ENCODE results near the gene CORT. TPM values are rescaled to one million over a fixed set of nuclear protein-coding genes. Genes with fewer than 3 reads are reported as not detected.
"Not testable (repeated sequence)": the region's sequence is repeated elsewhere in the genome, so short reads cannot be mapped to it uniquely, and the experiment has no call there.

The CORT gene, protein sequence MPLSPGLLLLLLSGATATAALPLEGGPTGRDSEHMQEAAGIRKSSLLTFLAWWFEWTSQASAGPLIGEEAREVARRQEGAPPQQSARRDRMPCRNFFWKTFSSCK
- 0.23 TPM in 1 of 2 replicates, not detected in the other for total RNA-seq (2014; rRNA removed; shearing (Covaris generic))

DNA sequence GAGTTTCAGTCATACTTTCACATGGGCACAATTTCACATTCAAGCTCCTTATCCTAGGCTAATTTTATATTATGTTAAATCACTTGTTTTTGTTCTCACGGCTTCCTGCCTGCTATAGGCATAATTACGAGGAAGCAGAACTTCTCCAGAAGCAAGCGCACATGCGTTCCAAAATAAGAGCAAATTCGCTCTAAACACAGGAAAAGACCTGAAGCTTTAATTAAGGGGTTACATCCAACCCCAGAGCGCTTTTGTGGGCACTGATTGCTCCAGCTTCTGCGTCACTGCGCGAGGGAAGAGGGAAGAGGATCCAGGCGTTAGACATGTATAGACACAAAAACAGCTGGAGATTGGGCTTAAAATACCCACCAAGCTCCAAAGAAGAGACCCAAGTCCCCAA, at the start of gene CORT:
TSS of gene CORT (plus strand) at position 281 of the 400 bp plus-strand sequence. CDS start 193 bp downstream, outside the sequence.
- no peak for DNase-seq (ENCODE audit: low spot score)

DNA sequence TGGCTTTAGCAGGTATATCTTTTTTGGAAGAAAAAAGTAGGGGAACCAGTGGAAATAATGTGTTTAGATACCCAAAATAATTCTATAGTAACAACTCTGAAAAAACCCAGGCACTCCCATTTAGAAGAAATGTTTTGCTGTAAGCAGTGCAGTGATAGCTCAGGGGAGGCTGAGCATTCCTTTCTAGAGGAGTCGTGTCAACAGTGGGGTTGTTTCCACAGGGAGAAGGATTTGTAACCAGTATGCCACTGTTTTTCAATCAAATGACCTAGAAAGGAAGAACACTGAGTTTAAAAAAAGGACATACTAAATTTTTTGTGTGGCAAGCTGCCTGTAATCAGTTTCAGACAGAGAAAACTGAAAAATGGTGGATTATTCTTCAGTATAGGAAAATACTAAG, 48.5 kb upstream of the CORT start:
- DNase-seq (ENCODE audit: low spot score) = no peak

DNA sequence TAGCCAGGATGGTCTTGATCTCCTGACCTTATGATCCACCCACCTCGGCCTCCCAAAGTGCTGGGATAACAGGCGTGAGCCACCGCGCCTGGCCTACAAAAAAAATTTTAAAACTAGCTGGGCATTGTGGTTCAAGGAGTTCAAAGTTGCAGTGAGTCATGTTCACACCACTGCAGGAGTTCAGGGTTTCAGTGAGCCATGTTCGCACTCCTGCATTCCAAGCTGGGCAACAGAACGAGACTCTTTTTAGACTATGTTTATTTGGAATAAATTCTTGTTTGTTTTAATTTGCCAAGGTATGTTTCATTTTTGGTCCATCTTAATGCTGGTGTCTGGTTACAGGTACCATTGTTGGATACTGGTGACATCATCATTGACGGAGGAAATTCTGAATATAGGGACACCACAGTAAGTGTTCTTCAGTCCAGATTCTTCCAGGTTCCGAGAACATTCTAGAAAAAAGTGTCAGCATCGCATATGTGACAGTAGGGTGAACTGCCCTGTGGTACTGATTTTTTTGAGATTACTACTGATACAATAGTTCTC, 47.0 kb upstream of the CORT start:
- DNase-seq (ENCODE audit: low spot score) = no peak

DNA sequence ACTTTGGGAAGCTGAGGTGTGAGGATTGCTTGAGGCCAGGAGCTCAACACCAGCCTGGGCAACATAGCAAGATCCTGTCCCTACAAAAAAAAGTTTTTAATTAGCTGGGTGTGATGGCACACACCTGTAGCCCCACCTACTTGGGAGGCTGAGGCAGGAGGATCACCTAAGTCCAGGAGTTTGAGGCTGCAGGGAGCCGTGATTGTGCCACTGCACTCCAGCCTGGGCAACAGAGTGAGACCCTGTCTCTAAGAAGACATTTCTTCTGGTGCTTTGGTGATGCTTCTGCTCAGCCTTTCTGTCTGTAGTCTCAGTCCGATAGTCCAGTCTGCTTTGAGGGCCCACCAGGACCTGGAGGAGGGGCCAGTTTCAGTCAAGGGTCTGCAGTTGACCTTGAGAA, 42.6 kb upstream of the CORT start:
- no peak for DNase-seq (ENCODE audit: low spot score)

DNA sequence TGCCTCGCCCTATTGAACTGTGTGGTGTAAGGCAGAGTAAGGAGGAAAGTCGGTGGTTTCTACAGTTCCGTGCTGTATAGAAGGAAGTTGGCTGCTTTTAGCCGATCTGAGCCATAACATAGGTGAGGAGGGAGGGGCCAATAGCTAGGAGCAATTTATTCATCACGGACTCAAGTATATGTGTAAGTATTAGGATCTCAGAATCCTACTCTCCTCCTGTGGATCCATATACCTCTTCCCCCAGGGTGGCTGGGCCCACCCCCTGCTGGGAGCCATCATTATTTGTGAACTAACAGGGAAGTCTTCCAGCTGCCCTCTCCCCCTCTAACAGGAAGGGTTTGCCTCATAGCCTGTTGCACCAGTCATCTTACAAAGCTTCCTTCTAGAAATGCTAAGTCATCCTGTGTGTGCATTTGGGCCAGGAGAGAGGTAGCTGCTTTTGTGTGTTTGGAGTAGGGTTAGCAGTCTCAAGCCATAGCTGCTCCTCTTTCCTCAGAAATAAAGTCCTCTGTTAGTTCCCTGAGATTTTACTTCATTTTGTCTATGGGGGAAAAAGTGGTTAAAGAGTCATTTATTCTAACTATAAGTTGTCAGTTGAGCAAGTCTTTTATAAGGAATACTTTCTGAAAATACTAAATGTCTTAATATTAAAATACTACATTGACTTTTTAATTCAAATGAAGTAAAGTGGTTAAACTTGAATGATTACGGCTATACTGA, 34.5 kb upstream of the CORT start:
- peak; percentile 47 for DNase-seq (ENCODE audit: low spot score)

DNA sequence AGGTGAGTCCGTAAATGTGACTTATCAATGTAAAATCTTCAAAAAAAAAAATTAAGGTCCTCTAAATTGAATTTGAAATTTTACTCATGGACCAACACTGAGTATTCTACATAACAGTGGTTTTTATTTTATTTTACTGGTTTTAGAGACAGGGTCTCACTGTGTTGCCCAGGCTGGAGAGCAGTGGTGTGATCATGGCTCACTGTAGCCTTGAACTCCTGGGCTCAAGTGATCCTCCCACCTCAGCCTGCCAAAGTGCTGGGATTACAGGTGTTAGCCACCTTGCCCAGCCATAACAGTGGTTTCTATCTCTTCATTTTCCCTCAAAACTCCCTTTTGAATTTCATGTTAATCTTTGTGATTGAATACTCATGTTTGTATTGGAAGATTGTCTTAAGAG, 33.9 kb upstream of the CORT start:
- not testable (repeated sequence) for DNase-seq (ENCODE audit: low spot score)

DNA sequence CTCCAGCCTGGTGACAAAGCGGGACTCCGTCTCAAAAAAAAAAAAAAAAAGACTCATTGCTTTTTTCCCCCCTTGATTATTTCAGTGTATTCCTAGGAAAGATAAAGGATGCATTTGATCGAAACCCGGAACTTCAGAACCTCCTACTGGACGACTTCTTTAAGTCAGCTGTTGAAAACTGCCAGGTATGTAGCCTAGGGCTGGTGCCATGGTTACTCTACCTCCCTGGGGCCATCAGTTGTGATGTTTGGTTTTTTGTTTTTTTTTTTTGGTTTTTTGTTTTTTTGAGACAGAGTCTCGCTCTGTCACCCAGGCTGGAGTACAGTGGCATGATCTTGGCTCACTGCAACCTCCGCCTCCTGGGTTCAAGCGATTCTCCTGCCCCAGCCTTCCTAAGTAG, 31.1 kb upstream of the CORT start:
- not testable (repeated sequence) for DNase-seq (ENCODE audit: low spot score)

DNA sequence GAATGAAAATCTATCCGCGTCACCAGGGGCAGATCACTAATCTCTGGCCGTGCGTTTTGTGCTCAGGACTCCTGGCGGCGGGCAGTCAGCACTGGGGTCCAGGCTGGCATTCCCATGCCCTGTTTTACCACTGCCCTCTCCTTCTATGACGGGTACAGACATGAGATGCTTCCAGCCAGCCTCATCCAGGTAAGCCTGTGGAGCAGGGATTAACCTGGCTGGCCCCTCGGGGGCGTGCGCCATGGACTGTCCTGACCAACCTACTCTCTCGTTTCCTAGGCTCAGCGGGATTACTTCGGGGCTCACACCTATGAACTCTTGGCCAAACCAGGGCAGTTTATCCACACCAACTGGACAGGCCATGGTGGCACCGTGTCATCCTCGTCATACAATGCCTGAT, 30.5 kb upstream of the CORT start:
- no peak for DNase-seq (ENCODE audit: low spot score)

DNA sequence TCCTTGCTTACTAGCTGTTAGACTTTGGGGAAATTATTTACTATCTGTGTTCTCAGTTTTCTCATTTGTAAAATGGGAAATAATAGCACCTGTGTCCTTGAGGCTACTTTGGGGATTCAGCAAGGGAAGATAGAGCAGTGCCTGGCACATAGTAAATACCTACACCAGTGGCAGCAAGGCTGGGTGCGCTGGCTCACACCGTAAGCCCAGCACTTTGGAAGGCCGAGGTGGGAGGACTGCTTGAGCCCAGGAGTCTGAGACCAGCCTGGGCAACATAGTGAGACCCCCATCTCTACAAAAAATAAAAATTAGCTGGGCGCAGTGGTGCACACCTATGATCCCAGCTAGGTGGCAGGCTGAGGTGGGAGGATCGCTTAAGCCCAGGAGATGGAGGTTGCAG, 28.2 kb upstream of the CORT start:
- DNase-seq (ENCODE audit: low spot score) = no peak

DNA sequence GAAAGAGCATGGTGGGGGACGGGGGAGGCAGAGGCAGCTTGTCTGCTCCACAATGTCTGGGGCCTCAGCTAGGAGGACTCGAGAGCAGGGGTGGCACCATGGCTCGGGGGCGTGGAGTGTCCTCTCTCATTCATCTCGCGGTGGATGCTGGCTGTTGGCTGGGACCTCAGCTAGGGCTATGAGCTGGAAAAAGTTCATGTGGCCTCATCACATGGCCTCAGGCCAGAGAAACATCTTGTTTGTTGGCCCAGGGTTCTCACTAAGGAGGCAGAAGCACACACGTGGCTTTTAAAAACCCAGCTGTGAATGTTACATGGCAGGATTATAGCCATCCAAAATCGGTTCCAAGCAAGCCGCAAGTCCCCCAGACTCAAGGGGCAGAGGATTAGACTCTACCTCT, 25.8 kb upstream of the CORT start:
- no peak for DNase-seq (ENCODE audit: low spot score)

DNA sequence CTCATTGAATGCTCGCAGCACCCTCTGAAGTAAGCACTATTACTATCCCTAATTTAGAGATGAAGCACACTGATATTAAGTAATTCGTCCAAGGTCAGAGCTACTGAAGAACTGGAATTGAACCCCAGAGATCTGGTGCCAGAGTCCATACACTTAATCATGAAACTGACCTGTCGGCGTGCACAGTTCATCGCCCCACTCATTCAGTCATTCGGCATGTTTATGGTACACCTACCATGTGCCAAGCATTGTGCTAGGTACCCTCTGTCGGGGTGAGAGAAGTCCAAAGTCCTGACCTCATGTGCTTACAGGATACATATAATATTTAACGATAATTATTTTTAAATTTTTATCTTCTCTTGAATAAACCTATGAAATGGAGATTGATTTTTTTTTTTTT, 25.2 kb upstream of the CORT start:
- DNase-seq (ENCODE audit: low spot score) = no peak

DNA sequence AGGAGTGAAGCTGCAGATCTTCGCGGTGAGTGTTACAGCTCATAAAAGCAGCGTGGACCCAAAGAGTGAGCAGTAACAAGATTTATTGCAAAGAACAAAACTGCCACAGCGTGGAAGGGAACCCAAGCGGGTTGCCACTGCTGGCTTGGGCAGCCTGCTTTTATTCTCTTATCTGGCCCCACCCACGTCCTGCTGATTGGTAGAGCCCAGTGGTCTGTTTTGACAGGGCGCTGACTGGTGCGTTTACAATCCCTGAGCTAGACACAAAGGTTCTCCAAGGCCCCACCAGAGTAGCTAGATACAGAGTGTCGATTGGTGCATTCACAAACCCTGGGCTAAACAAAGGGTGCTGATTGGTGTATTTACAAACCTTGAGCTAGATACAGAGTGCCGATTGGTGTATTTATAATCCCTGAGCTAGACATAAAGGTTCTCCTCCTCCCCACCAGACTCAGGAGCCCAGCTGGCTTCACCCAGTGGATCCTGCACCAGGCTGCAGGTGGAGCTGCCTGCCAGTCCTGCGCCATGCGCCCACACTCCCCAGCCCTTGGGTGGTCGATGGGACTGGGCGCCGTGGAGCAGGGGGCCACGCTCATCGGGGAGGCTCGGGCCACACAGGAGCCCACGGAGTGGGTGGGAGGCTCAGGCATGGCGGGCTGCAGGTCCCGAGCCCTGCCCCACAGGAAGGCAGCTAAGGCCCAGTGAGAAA, 23.9 kb upstream of the CORT start:
- not testable (repeated sequence) for DNase-seq (ENCODE audit: low spot score)

DNA sequence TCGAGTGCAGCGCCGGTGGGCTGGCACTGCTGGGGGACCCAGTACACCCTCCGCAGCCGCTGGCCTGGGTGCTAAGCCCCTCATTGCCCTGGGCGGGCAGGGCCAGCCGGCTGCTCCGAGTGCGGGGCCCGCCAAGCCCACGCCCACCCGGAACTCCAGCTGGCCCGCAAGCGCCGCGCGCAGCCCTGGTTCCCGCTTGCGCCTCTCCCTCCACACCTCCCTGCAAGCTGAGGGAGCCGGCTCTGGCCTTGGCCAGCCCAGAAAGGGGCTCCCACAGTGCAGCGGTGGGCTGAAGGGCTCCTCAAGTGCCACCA, 23.3 kb upstream of the CORT start:
- not testable (repeated sequence) for DNase-seq (ENCODE audit: low spot score)

DNA sequence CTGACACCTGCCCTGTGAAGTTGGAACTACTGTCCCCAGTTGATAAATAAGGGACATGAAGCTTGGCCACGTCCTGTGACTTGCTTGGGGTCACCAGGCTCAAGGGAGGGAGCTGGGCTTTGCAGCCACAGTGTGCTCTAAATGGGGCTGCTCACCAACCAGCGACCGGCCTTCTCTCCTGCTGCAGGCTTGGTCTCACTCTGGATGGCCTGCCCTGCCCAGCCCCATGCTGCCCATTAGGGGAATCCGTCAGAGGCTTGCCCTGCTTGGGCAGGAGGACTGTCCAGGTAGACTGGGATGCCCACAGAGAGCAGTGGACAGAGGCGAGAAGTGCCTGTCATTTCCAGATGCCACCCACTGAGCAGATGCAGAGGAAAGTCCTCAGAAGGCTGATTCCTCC, 20.8 kb upstream of the CORT start:
- DNase-seq (ENCODE audit: low spot score) = no peak

DNA sequence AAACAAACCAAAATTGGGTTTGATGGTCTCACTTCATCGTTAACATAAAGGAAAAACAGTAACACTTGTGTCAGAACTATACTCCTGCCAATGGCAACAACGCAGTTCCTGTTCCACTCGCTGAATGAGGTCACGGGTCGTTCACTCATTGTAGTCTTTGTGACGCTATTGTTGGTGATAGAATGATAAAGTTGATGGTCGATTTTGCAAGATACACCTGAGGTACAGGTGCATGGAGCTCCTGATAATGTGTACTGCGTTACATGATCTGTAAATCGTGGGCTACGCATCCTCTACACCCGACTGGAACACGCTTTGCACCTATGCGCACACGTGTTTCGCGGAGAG, 20.0 kb upstream of the CORT start:
- DNase-seq (ENCODE audit: low spot score) = no peak

DNA sequence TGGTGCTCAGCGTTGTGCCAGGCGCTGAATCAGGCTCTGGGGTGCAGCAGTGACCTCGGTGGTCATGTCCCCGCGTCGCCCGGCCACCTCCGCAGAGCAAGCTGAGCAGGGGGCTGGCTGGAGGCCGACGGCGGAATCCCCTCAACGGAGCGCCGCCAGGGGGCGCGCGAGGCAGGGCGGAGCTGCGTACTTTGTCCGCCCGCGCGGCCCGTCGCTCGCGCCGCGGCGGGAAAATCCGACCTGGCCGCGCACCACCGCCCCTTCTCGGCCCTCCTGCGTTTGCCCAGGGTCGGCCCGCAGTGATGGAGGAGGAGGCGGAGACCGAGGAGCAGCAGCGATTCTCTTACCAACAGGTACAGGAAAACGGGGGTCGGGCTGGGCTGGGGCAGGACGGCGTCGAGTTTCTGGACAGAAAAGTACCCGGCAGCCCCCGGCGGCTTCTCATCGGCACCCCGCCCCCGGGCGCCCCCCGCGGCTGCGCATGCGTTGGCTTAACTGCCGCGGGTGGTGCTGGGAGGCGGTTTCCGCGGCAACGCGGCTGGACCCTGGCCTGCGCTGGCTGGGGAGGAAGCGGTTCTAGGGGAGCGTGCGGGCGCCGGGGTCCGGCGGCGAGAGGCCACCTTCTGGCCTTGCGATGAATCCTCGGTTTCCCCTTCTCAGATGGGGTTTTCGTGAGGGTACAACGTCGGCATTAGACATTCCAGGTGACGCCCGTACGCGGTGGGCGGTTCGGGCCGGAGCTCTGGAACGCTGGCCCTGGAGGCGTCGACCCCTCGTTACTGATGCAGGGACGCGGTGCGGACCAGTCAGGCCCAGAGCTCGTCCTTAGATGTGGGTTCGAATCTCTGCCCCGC, 19.4 kb upstream of the CORT start, which contains the start of gene CENPS:
TSS of gene CENPS (plus strand) at position 218 of the 854 bp plus-strand sequence. CDS start at position 303, 85 bp downstream.
- DNase-seq (ENCODE audit: low spot score) = peak; percentile 88

DNA sequence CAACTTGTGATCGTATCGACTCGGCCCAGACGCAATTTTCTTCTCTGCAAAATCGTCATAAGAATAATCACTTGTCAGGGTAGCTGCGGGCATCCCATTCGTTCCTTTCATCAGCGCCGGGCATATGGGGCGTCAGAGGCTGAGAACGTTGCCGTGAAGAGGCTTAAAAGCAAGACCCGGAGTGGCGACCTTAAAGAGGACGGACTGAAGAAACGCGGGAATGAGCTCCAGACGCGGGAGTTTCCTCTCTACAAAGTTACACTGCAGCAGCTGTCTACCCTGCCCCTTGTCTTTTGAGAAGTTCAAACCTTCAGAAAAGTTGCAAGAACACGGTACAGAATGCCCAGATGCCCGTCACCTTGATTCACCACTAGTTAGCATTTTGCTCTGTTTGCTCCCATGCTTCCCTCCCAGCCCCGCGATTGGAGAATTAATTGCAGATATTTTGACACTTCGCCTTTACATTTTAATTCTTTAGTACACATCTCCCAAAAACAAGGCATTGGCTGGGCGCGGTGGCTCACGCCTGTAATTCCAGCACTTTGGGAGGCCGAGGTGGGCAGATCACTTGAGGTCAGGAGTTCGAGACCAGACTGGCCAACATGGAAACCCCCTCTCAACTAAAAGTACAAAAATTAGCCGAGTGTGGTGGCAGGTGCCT, 18.6 kb upstream of the CORT start:
- no peak for DNase-seq (ENCODE audit: low spot score)

DNA sequence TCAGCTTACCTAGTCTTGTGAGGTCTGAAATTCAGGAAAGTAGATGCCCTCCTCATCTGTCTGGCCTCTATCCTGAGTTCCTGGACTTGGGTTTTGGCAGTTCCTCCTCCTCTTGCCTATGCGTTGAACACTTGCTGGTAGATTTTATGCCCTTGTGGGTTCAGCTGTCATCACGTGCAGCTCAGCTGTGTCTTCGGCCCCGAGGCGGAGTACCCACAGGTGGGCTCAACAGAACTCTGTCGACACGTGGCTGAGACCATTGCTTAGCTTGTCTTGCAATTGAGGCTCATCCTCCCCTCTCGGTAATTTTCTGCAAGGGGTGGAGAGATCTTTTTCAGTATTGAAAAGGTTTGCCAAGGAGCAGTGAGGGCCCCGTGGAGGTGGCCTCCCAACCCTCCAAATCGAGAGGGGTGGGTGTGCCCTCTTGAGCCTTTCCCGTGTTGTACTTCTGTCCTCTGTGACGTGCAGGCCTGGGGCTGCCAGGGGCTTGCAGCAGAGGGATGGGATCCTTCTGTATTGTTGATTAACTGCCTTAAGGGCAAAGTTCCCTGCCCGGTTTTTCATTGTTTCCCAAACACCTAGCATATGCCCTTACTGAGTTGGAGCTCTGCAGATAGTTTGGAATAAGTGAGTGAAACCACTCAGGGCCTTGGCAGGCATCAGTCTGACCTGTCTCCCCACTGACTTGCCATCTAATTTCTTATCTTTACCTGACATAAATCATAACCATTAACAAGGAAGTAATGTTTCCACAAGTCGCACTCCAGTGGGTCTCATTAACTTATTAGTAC, 16.7 kb upstream of the CORT start:
- DNase-seq (ENCODE audit: low spot score) = no peak

DNA sequence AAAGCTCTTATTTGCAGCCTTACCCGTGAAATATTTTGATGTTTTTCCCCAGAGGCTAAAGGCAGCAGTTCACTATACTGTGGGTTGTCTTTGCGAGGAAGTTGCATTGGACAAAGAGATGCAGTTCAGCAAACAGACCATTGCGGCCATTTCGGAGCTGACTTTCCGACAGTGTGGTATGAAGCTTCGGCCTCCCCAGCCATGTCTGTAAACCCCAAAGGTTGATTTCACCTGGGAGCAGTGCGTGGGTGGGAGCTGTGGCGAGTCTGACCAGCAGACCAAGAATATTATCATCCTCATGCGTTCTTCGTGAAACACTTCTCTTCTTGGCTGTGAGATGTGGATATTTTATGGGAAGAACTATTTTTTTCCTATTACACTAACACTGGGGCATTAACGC, 16.0 kb upstream of the CORT start:
- no peak for DNase-seq (ENCODE audit: low spot score)

DNA sequence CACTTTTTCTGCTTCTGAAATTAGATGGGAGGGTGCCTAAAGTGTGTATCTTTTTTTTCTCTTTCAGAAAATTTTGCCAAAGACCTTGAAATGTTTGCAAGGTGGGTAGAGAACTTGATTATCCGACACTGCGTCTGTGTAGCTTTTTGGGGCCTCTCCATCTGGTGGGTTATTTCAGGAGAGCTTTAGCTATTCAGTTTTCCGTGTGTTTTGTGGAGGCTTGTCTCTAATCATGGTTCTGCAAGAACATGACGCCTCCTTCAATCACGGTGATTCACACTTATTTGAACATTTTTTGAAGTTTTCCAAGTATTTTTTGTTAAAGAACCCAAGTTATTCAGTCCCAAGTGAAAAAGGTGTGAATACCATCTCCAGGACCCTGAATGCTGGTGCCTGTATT, 15.2 kb upstream of the CORT start:
- DNase-seq (ENCODE audit: low spot score) = no peak

DNA sequence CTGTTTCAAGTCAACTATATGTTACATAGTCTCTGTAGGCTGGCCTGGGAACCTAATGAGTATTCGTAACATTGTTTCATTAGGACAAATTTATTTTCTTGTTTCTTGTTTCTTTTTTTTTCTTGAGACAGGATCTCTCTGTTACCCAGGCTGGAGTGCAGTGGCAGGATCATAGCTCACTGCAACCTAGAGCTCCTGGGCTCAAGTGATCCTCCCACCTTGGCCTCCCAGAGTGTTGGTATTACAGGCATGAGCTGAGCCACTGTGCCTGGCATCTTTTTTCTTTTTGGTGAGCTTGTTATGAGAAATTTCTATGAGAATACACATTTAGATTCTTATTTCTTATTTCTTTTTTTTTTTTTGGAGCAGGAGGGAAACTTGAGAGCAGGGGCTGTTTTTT, 12.8 kb upstream of the CORT start:
- no peak for DNase-seq (ENCODE audit: low spot score)
